HG02571 (cell line): ENCODE measurements around the gene WRAP73.
A peak's percentile ranks its signal among the peaks of the same experiment; 100 is the strongest.
"Not testable (repeated sequence)": the region's sequence is repeated elsewhere in the genome, so short reads cannot be mapped to it uniquely, and the experiment has no call there.

Experiments used
- ATAC-seq: cut with Tn5 transposase; IDR thresholded peaks from one replicate; pipeline ENCODE4 v1.9.1; 2021; ENCODE audit warnings: mild to moderate bottlenecking, moderate library complexity; ENCODE audit not compliant: unreplicated experiment

WRAP73 gene

GRCh38 chr1:3631320-3632260 is 18.3 kb downstream of the WRAP73 start:
- no peak for ATAC-seq

GRCh38 chr1:3630914-3631313 is 19.0 kb downstream of the WRAP73 start:
- ATAC-seq, result no peak

- no peak for ATAC-seq
Measured at GRCh38 chr1:3630161-3630611, 19.7 kb downstream of the WRAP73 start.

- no peak for ATAC-seq
Measured at GRCh38 chr1:3629561-3630160, 20.2 kb downstream of the WRAP73 start.

- ATAC-seq, result no peak
Measured at GRCh38 chr1:3628445-3628844, 21.5 kb downstream of the WRAP73 start.

GRCh38 chr1:3627515-3628253 is 22.2 kb downstream of the WRAP73 start:
- no peak for ATAC-seq

GRCh38 chr1:3626025-3626424 is 23.9 kb downstream of the WRAP73 start:
- no peak for ATAC-seq

- ATAC-seq, result peak; percentile 10
Measured at GRCh38 chr1:3625151-3625907, 24.6 kb downstream of the WRAP73 start.

GRCh38 chr1:3624200-3625136 is 25.4 kb downstream of the WRAP73 start, which contains the start of gene TPRG1L:
TSS of gene TPRG1L (plus strand) at chr1:3625015. CDS start at chr1:3625073, 58 bp downstream.
- ATAC-seq, result peak; percentile 90

- no peak for ATAC-seq
Measured at GRCh38 chr1:3623441-3624199, 26.3 kb downstream of the WRAP73 start.

GRCh38 chr1:3622102-3622501 is 27.8 kb downstream of the WRAP73 start:
- ATAC-seq, result not testable (repeated sequence)

GRCh38 chr1:3621151-3621671 is 28.7 kb downstream of the WRAP73 start:
- not testable (repeated sequence) for ATAC-seq

- no peak for ATAC-seq
Measured at GRCh38 chr1:3620708-3621107, 29.2 kb downstream of the WRAP73 start.

GRCh38 chr1:3618881-3619671 is 30.8 kb downstream of the WRAP73 start:
- ATAC-seq, result no peak

GRCh38 chr1:3618531-3618880 is 31.4 kb downstream of the WRAP73 start:
- no peak for ATAC-seq

GRCh38 chr1:3617806-3618345 is 32.0 kb downstream of the WRAP73 start:
- ATAC-seq, result no peak

GRCh38 chr1:3616861-3617260 is 33.0 kb downstream of the WRAP73 start:
- ATAC-seq, result no peak
